ENCODE measurements around the gene HRK. TPM values are rescaled to one million over a fixed set of nuclear protein-coding genes. Genes with fewer than 3 reads are reported as not detected.

The HRK gene
- polyA plus RNA-seq, 4 donors, result 0.06 TPM; not detected in 2

DNA sequence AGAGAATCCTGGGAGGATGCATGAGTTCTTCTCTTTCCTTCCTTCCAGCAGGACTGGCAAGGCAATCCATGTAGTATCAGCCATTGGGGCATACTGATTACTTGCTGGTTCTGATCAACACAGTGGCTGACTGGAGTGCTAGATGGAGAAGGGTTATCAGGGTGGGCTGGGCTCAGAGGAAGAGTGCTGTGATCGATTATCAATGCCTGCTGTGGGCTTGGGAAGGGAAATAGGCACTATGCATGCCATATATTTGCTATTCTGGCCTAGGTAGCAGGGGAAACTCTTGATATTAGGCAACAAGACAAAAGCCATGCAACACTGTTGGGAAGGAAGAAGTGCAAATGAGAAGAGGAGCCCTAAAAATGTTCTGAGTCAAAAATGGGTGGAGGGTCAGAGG lies 45.8 kb downstream of the HRK start:
- Histone ChIP-seq H3K27me3 (ENCODE audit: control insufficient read depth in 3 of 3, insufficient read depth in 3 of 3, low read length in 3 of 3) (no peaks in the 10 kb centered on the region), H3K4me3 (ENCODE audit: low read depth in 1 of 3, low read length in 3 of 3) (no peak overlapping the region), H3K4me1 (ENCODE audit: control insufficient read depth in 3 of 3, insufficient read depth in 2 of 3, low read depth in 1 of 3, low read length in 2 of 3) (no peaks in the 10 kb centered on the region), H3K9me3 (ENCODE audit: control insufficient read depth in 2 of 2, insufficient read depth in 1 of 2, low read depth in 1 of 2, low read length in 1 of 2) (no peaks in the 10 kb centered on the region), H3K36me3 (ENCODE audit: control insufficient read depth in 3 of 3, insufficient read depth in 2 of 3, low read depth in 1 of 3, low read length in 3 of 3) (no peaks in the 10 kb centered on the region), H3K27ac (ENCODE audit: low read depth in 1 of 3, low read length in 2 of 3) (no peak overlapping the region)
- FAIRE-seq, result no peak
- 53 to 86% (median 85%) methylated on average over 1 of the region's 1 CpG for WGBS, 3 donors
- no peak for DNase-seq

DNA sequence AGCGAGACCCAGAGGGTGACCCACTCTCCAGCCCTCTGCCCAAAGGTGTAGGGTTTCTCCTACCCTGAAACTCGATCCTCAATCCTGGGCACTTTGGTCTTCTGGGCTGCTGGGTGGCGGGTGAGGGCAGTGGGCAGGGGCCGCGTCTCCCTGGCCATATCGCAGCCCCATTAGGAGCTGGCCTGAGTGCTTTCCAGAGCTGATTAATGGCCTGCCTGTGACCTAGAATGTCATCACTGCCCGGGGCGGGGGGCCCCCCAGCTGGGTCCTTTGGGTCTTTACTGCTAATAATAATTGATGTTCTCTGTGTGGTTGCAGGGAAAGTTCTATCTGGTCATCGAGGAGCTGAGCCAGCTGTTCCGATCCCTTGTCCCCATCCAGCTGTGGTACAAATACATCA lies 47.8 kb downstream of the HRK start:
- Histone ChIP-seq H3K36me3 (ENCODE audit: control insufficient read depth in 3 of 3, insufficient read depth in 2 of 3, low read depth in 1 of 3, low read length in 3 of 3) (no peaks in the 10 kb centered on the region), H3K27ac (ENCODE audit: low read depth in 1 of 3, low read length in 2 of 3) (no peak overlapping the region), H3K9me3 (ENCODE audit: control insufficient read depth in 2 of 2, insufficient read depth in 1 of 2, low read depth in 1 of 2, low read length in 1 of 2) (no peaks in the 10 kb centered on the region), H3K27me3 (ENCODE audit: control insufficient read depth in 3 of 3, insufficient read depth in 3 of 3, low read length in 3 of 3) (no peaks in the 10 kb centered on the region), H3K4me1 (ENCODE audit: control insufficient read depth in 3 of 3, insufficient read depth in 2 of 3, low read depth in 1 of 3, low read length in 2 of 3) (no peaks in the 10 kb centered on the region), H3K4me3 (ENCODE audit: low read depth in 1 of 3, low read length in 3 of 3) (no peak overlapping the region)
- no peak for DNase-seq
- WGBS, 3 donors, result 85 to 94% (median 93%) methylated on average over 9 to 10 of the region's 10 CpGs
- no peak for FAIRE-seq

DNA sequence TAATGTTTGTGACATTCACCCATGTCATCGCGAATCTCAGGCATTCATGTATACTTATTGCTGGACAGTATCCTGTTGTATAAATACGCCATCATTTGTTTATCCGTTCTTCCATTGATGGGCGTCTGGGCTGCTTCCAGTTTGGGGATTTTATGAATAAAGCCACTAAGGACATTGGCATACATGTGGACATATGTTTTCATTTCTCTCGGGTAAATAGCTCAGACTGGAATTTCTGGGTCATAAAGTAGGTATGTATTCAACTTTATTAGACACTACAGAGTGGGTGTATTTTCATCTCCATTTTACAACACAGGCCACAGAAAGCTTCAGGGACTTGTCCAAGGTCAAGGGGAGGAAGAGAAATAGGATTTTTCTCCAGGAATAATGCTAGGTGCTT lies 48.9 kb downstream of the HRK start:
- Histone ChIP-seq H3K27ac (ENCODE audit: low read depth in 1 of 3, low read length in 2 of 3) (no peak overlapping the region), H3K4me3 (ENCODE audit: low read depth in 1 of 3, low read length in 3 of 3) (no peak overlapping the region), H3K27me3 (ENCODE audit: control insufficient read depth in 3 of 3, insufficient read depth in 3 of 3, low read length in 3 of 3) (no peaks in the 10 kb centered on the region), H3K36me3 (ENCODE audit: control insufficient read depth in 3 of 3, insufficient read depth in 2 of 3, low read depth in 1 of 3, low read length in 3 of 3) (no peaks in the 10 kb centered on the region), H3K4me1 (ENCODE audit: control insufficient read depth in 3 of 3, insufficient read depth in 2 of 3, low read depth in 1 of 3, low read length in 2 of 3) (no peaks in the 10 kb centered on the region), H3K9me3 (ENCODE audit: control insufficient read depth in 2 of 2, insufficient read depth in 1 of 2, low read depth in 1 of 2, low read length in 1 of 2) (no peaks in the 10 kb centered on the region)
- DNase-seq (no peak), FAIRE-seq (no peak)
- 70 to 85% (median 80%) methylated on average over 6 of the region's 6 CpGs for WGBS, 3 donors

DNA sequence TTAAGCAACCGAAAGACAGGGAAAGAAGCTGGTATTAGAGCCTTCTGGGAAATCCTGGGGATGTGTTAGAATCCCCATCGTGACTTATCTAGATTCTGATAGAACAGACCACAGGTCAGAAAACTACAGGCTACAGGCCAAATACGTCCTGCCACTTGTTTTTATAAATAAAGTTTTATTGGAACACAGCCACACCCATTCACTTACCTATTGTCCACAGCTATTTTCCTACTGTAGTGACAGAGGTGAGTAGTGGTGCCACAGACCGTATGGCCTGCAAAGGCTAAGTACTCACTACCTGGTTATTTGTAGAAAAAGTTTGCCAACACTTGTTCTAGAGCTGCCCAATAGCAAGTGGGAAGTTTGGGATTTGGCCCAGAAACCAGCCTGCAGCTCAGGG lies 53.8 kb downstream of the HRK start:
- WGBS, 3 donors, result 76 to 91% (median 80%) methylated on average over 4 of the region's 4 CpGs
- Histone ChIP-seq H3K27ac (ENCODE audit: low read depth in 1 of 3, low read length in 2 of 3) (no peak overlapping the region), H3K36me3 (ENCODE audit: control insufficient read depth in 3 of 3, insufficient read depth in 2 of 3, low read depth in 1 of 3, low read length in 3 of 3) (no peaks in the 10 kb centered on the region), H3K4me3 (ENCODE audit: low read depth in 1 of 3, low read length in 3 of 3) (no peak overlapping the region), H3K27me3 (ENCODE audit: control insufficient read depth in 3 of 3, insufficient read depth in 3 of 3, low read length in 3 of 3) (no peaks in the 10 kb centered on the region), H3K9me3 (ENCODE audit: control insufficient read depth in 2 of 2, insufficient read depth in 1 of 2, low read depth in 1 of 2, low read length in 1 of 2) (peaks cover 0 to 10% of the 10 kb centered on the region in 2 donors), H3K4me1 (ENCODE audit: control insufficient read depth in 3 of 3, insufficient read depth in 2 of 3, low read depth in 1 of 3, low read length in 2 of 3) (no peaks in the 10 kb centered on the region)
- no peak for DNase-seq
- FAIRE-seq, result no peak

DNA sequence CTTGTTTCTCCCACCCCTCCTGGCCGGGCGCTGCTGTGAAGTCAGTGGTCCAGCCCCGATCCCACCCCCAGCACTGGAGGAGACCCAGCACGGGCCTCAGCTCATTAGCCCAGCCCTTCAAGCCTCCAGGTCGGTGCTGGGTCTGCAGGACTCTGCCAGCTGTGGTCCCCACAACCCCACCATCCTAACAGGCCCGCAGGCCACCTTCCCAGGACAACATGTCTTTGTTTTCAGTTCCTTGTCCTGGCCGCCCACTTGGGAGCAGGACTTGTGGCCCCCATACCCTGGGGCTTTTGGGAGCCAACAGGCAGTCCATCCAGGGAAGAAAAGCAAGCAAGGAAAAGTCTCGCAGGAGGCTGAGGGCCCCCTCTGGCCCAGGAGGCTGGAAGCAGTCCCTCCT lies 60.0 kb downstream of the HRK start:
- FAIRE-seq (no peak), DNase-seq (no peak)
- Histone ChIP-seq H3K9me3 (ENCODE audit: control insufficient read depth in 2 of 2, insufficient read depth in 1 of 2, low read depth in 1 of 2, low read length in 1 of 2) (peaks cover 0 to 10% of the 10 kb centered on the region in 2 donors), H3K4me3 (ENCODE audit: low read depth in 1 of 3, low read length in 3 of 3) (no peak overlapping the region), H3K4me1 (ENCODE audit: control insufficient read depth in 3 of 3, insufficient read depth in 2 of 3, low read depth in 1 of 3, low read length in 2 of 3) (peaks cover 0 to 8% (median 0%) of the 10 kb centered on the region in 3 donors), H3K27ac (ENCODE audit: low read depth in 1 of 3, low read length in 2 of 3) (no peak overlapping the region), H3K27me3 (ENCODE audit: control insufficient read depth in 3 of 3, insufficient read depth in 3 of 3, low read length in 3 of 3) (no peaks in the 10 kb centered on the region), H3K36me3 (ENCODE audit: control insufficient read depth in 3 of 3, insufficient read depth in 2 of 3, low read depth in 1 of 3, low read length in 3 of 3) (no peaks in the 10 kb centered on the region)
- 77 to 96% (median 86%) methylated on average over 8 of the region's 8 CpGs for WGBS, 3 donors

DNA sequence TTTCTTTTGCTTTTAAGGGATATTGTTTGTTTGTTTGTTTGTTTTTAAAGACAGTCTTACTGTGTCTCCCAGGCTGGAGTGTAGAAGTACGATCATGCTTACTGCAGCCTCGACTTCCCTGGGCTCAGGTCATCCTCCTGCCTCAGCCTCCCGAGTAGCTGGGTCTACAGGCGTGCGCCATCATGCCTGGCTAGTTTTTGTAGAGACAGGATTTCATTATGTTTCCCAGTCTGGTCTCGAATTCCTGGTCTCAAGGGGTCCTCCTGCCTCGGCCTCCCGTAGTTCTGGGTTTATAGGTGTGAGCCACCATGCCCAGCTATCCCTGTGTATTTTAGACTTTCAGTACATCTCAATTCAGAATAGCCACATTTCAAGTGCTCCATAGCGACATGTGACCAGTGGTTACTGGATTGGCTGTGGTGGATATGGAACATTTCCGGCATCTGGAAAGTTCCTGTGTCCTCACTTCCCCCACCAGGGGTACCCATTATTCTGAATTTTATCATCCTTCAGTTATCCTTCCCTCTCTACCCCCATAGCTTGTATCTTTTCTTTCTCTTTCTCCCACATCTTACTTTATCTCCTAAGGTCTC lies 61.1 kb downstream of the HRK start:
- Histone ChIP-seq H3K4me1 (ENCODE audit: control insufficient read depth in 3 of 3, insufficient read depth in 2 of 3, low read depth in 1 of 3, low read length in 2 of 3) (peaks cover 0 to 8% (median 0%) of the 10 kb centered on the region in 3 donors), H3K36me3 (ENCODE audit: control insufficient read depth in 3 of 3, insufficient read depth in 2 of 3, low read depth in 1 of 3, low read length in 3 of 3) (no peaks in the 10 kb centered on the region), H3K27ac (ENCODE audit: low read depth in 1 of 3, low read length in 2 of 3) (no peak overlapping the region), H3K4me3 (ENCODE audit: low read depth in 1 of 3, low read length in 3 of 3) (no peak overlapping the region), H3K9me3 (ENCODE audit: control insufficient read depth in 2 of 2, insufficient read depth in 1 of 2, low read depth in 1 of 2, low read length in 1 of 2) (peaks cover 0 to 10% of the 10 kb centered on the region in 2 donors), H3K27me3 (ENCODE audit: control insufficient read depth in 3 of 3, insufficient read depth in 3 of 3, low read length in 3 of 3) (no peaks in the 10 kb centered on the region)
- 66 to 82% (median 76%) methylated on average over 10 of the region's 10 CpGs for WGBS, 3 donors
- FAIRE-seq (no peak), DNase-seq (peak in 1 of 2 donors; percentile 6)

DNA sequence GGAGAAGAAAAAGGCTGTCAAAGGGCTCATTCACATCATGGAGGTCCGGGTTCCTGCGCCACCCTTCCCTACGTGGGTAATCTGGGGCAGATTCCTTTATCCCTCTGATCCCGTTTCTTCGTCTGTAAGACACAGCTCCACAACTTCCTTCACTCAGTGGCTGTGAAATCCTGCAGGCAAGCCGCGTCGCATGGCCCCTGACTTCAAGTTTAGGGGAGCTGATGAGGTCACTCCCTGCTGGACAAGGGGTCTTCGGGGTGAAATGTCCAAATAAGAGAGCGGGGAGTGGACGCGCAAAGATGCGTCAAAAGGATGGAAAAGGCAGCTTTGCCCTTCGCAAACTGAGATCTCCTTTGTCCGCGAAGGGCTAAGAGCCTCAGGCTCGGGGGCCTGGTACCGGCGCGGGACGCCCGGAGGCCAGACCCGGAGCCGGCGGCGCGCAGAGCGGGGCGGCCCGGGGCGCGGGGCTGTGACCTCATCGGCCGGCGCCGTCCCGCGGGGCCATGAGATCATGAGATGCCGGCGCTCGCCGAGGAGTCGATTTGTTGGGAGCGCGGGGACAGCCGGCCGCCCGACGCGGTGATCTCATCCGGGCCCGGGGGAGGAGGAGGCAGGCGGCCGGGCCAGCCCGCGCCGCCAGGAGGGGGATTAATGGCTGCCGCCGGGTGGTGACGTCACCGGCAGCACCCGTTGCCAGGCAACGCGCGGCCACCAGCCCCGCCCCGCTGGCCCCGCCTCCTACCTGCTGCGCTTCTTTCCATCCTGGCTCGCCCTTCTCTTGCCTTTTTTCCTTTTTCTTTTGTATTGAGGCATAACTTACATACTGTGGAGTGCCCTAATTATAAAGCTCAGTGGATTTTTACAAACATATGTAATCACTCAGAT lies 62.1 kb downstream of the HRK start:
- no peaks in the 10 kb centered on the region for H3K27me3 ChIP-seq (ENCODE audit: control insufficient read depth in 3 of 3, insufficient read depth in 3 of 3, low read length in 3 of 3)
- DNase-seq (peak; percentile 83 to 94), FAIRE-seq (no peak)
- H3K9me3 ChIP-seq (ENCODE audit: control insufficient read depth in 2 of 2, insufficient read depth in 1 of 2, low read depth in 1 of 2, low read length in 1 of 2), result peaks cover 0 to 2% of the 10 kb centered on the region in 2 donors
- H3K4me3 ChIP-seq (ENCODE audit: low read depth in 1 of 3, low read length in 3 of 3), result peak overlapping the region; percentile 41 to 97 (median 54)
- 0 to 1% (median 1%) methylated on average over 44 to 70 of the region's 70 CpGs for WGBS, 3 donors
- no peaks in the 10 kb centered on the region for H3K36me3 ChIP-seq (ENCODE audit: control insufficient read depth in 3 of 3, insufficient read depth in 2 of 3, low read depth in 1 of 3, low read length in 3 of 3)
- peaks cover 0 to 8% (median 0%) of the 10 kb centered on the region in 3 donors for H3K4me1 ChIP-seq (ENCODE audit: control insufficient read depth in 3 of 3, insufficient read depth in 2 of 3, low read depth in 1 of 3, low read length in 2 of 3)
- peak overlapping the region; percentile 60 to 95 (median 91) for H3K27ac ChIP-seq (ENCODE audit: low read depth in 1 of 3, low read length in 2 of 3)

DNA sequence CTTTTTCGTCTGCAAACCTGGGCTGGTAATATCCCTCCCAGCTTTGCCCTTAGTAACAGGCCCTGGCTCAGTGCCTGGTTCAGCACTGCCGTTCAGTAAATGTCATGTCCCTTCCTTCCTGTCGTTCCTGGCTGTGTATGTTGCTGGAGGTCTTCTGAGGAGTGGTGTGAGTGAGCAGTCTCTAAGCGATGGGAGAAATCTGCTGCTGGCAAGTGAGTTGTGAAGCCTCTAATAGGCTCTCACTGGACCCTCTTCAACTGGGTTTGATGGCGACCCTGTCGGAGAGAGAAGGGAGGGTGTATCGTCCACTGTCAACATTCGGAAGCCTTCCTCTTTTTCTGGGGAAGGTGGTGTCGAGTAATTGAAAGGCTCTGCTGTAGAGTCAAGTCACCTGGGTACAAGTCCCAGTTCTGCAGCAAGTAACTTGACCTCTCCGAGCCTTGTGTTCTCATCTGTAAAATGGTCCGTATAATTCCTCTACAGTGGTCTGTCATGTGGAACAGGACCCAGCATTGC lies 62.8 kb downstream of the HRK start:
- FAIRE-seq (no peak), DNase-seq (peak; percentile 8 to 15)
- H3K4me3 ChIP-seq (ENCODE audit: low read depth in 1 of 3, low read length in 3 of 3), result peak overlapping the region in 2 of 3 donors; percentile 54 to 97
- peak overlapping the region; percentile 60 to 95 (median 91) for H3K27ac ChIP-seq (ENCODE audit: low read depth in 1 of 3, low read length in 2 of 3)
- peaks cover 0 to 8% (median 0%) of the 10 kb centered on the region in 3 donors for H3K4me1 ChIP-seq (ENCODE audit: control insufficient read depth in 3 of 3, insufficient read depth in 2 of 3, low read depth in 1 of 3, low read length in 2 of 3)
- H3K36me3 ChIP-seq (ENCODE audit: control insufficient read depth in 3 of 3, insufficient read depth in 2 of 3, low read depth in 1 of 3, low read length in 3 of 3), result no peaks in the 10 kb centered on the region
- 28 to 41% (median 37%) methylated on average over 11 of the region's 11 CpGs for WGBS, 3 donors
- H3K27me3 ChIP-seq (ENCODE audit: control insufficient read depth in 3 of 3, insufficient read depth in 3 of 3, low read length in 3 of 3), result no peaks in the 10 kb centered on the region
- H3K9me3 ChIP-seq (ENCODE audit: control insufficient read depth in 2 of 2, insufficient read depth in 1 of 2, low read depth in 1 of 2, low read length in 1 of 2), result no peaks in the 10 kb centered on the region

All from small intestine (tissue), 7 donors.